Adrenal gland (tissue), 5 donors: ENCODE results near the gene MSRB3.

ENCODE experiments used
- CTCF ChIP-seq, 6 experiments: fragments of 450-650 bp in 4 of 6; fragments of 200-600 bp in 2 of 6; sonication (generic) in 1 of 6; IDR thresholded peaks; 1 replicate in 5 of 6; 2 replicates in 1 of 6; pipeline versions ENCODE4 v1.5.1 to v1.8.0; 2016 to 2021; ENCODE audit warnings: antibody characterized with exemption in 6 of 6, mild to moderate bottlenecking in 2 of 6, moderate library complexity in 1 of 6
- POLR2A ChIP-seq, 2 donors: fragments of 450-650 bp; IDR thresholded peaks; one replicate each; pipeline ENCODE4 v1.6.1; 2017; ENCODE audit warnings: antibody characterized with exemption in 2 of 2, mild to moderate bottlenecking in 2 of 2, moderate library complexity in 1 of 2
- donor health status: DM: no; HTN: no; CAD: no.

- no peak for TF ChIP-seq CTCF (IDR thresholded peaks at IDR 0.05)
- no peak for TF ChIP-seq POLR2A (IDR thresholded peaks at IDR 0.05)
These were observed 216.1 kb downstream of the MSRB3 start for GRCh38 chr12:65494537-65494936.
